ENCODE results near the gene PLSCR4. TPM values are rescaled to one million over a fixed set of nuclear protein-coding genes. Genes with fewer than 3 reads are reported as not detected.
A peak's percentile ranks its signal among the peaks of the same experiment; 100 is the strongest.

PLSCR4 gene
- total and polyA plus RNA-seq, 8 donors, result 39.7 to 71.1 (median 58.1) TPM

GRCh38 chr3:146273721-146274407 is 23.0 kb upstream of the PLSCR4 start:
- Histone ChIP-seq H3K4me3 (no peak overlapping the region), H3K4me1 (no peaks in the 10 kb centered on the region), H3K27me3 (no peaks in the 10 kb centered on the region), H3K36me3 (no peaks in the 10 kb centered on the region), H3K9me3 (no peaks in the 10 kb centered on the region), H3K27ac (peak overlapping the region in 1 of 2 donors; percentile 66)
- TF ChIP-seq CTCF (IDR thresholded peaks at IDR 0.05), result no peak
- ATAC-seq (no peak), DNase-seq (no peak)
- intact Hi-C loops (cut with DNase I), result no loop called here

GRCh38 chr3:146271180-146271579 is 20.3 kb upstream of the PLSCR4 start:
- Histone ChIP-seq H3K9me3 (no peaks in the 10 kb centered on the region), H3K27me3 (no peaks in the 10 kb centered on the region), H3K36me3 (no peaks in the 10 kb centered on the region), H3K4me1 (no peaks in the 10 kb centered on the region), H3K4me3 (no peak overlapping the region), H3K27ac (no peak overlapping the region)
- ATAC-seq (no peak), DNase-seq (no peak)
- intact Hi-C loops (cut with DNase I), result no loop called here
- no peak for TF ChIP-seq CTCF (IDR thresholded peaks at IDR 0.05)

GRCh38 chr3:146269271-146269670 is 18.4 kb upstream of the PLSCR4 start:
- H3K36me3 ChIP-seq, result no peaks in the 10 kb centered on the region
- no peak for TF ChIP-seq CTCF (IDR thresholded peaks at IDR 0.05)
- H3K9me3 ChIP-seq, result no peaks in the 10 kb centered on the region
- intact Hi-C loops (cut with DNase I), result no loop called here
- DNase-seq, result no peak
- H3K27ac ChIP-seq, result no peak overlapping the region
- no peak for ATAC-seq
- no peak overlapping the region for H3K4me3 ChIP-seq
- H3K4me1 ChIP-seq, result no peaks in the 10 kb centered on the region
- H3K27me3 ChIP-seq, result no peaks in the 10 kb centered on the region

GRCh38 chr3:146268535-146269219 is 17.8 kb upstream of the PLSCR4 start:
- Histone ChIP-seq H3K27me3 (no peaks in the 10 kb centered on the region), H3K36me3 (no peaks in the 10 kb centered on the region), H3K4me1 (no peaks in the 10 kb centered on the region), H3K27ac (no peak overlapping the region), H3K4me3 (no peak overlapping the region), H3K9me3 (no peaks in the 10 kb centered on the region)
- no peak for TF ChIP-seq CTCF (IDR thresholded peaks at IDR 0.05)
- ATAC-seq, result no peak
- no peak for DNase-seq
- intact Hi-C loops (cut with DNase I), result no loop called here

- ATAC-seq (no peak), DNase-seq (no peak)
- Histone ChIP-seq H3K27ac (no peak overlapping the region), H3K36me3 (no peaks in the 10 kb centered on the region), H3K9me3 (no peaks in the 10 kb centered on the region), H3K4me3 (no peak overlapping the region), H3K27me3 (no peaks in the 10 kb centered on the region), H3K4me1 (no peaks in the 10 kb centered on the region)
- intact Hi-C loops (cut with DNase I), result no loop called here
- TF ChIP-seq CTCF (IDR thresholded peaks at IDR 0.05), result no peak
These were observed 14.8 kb upstream of the PLSCR4 start for GRCh38 chr3:146265720-146266119.

Data from left lung (tissue), 10 donors.